Activated T-helper 17 cell treated with anti-CD3 and anti-CD28 coated beads, Interleukin-2, amount 50 U/mL, for 72 hours (primary cell): ENCODE data around the gene ERC1. TPM values are rescaled to one million over a fixed set of nuclear protein-coding genes. Genes with fewer than 3 reads are reported as not detected.

Experiments used
- ATAC-seq: fragments of 150-1000 bp; cut with Tn5 transposase; replicated peaks from 2 replicates; pipeline ENCODE4 v1.10.0; 2021; ENCODE audit warnings: mild to moderate bottlenecking, moderate library complexity
- H3K27ac Mint-ChIP-seq: one replicate; pipeline ENCODE4 v1.8.0; 2022; ENCODE audit warnings: mixed read lengths
- H3K27me3 Mint-ChIP-seq: one replicate; pipeline ENCODE4 v1.8.0; 2022; ENCODE audit warnings: mixed read lengths
- H3K36me3 Mint-ChIP-seq: one replicate; pipeline ENCODE4 v1.8.0; 2022; ENCODE audit warnings: low read depth, mild to moderate bottlenecking, mixed read lengths
- H3K4me1 Mint-ChIP-seq: one replicate; pipeline ENCODE4 v1.8.0; 2022; ENCODE audit warnings: mixed read lengths
- H3K4me3 Mint-ChIP-seq: one replicate; pipeline ENCODE4 v1.8.0; 2022; ENCODE audit warnings: mild to moderate bottlenecking, mixed read lengths
- H3K9me3 Mint-ChIP-seq: one replicate; pipeline ENCODE4 v1.8.0; 2022; ENCODE audit warnings: mixed read lengths
- total RNA-seq, 2 donors: library from RNA; stranded (reverse); gene quantifications; one replicate each; pipeline ENCODE4 v1.2.3, GENCODE V29; 2022

Gene ERC1
- total RNA-seq, 2 donors from 2014 or later, result 25.8 to 31.9 TPM

GRCh38 chr12:969821-970220 is 21.2 kb upstream of the ERC1 start:
- no peaks in the 10 kb centered on the region for H3K27me3 Mint-ChIP-seq
- no peaks in the 10 kb centered on the region for H3K4me1 Mint-ChIP-seq
- no peak for ATAC-seq
- no peaks in the 10 kb centered on the region for H3K9me3 Mint-ChIP-seq
- H3K4me3 Mint-ChIP-seq, result no peak overlapping the region
- no peaks in the 10 kb centered on the region for H3K36me3 Mint-ChIP-seq
- no peak overlapping the region for H3K27ac Mint-ChIP-seq

- Mint-ChIP-seq H3K4me1 (no peaks in the 10 kb centered on the region), H3K27ac (no peak overlapping the region), H3K27me3 (no peaks in the 10 kb centered on the region), H3K36me3 (no peaks in the 10 kb centered on the region), H3K4me3 (no peak overlapping the region), H3K9me3 (no peaks in the 10 kb centered on the region)
- no peak for ATAC-seq
Observed at GRCh38 chr12:971991-972390, 19.0 kb upstream of the ERC1 start.

- H3K27ac Mint-ChIP-seq, result no peak overlapping the region
- no peaks in the 10 kb centered on the region for H3K27me3 Mint-ChIP-seq
- no peak for ATAC-seq
- no peaks in the 10 kb centered on the region for H3K36me3 Mint-ChIP-seq
- no peaks in the 10 kb centered on the region for H3K9me3 Mint-ChIP-seq
- H3K4me3 Mint-ChIP-seq, result no peak overlapping the region
- H3K4me1 Mint-ChIP-seq, result no peaks in the 10 kb centered on the region
Observed at GRCh38 chr12:974271-974862, 16.7 kb upstream of the ERC1 start.

- Mint-ChIP-seq H3K4me1 (peaks cover 5% of the 10 kb centered on the region), H3K9me3 (no peaks in the 10 kb centered on the region), H3K27ac (no peak overlapping the region), H3K36me3 (no peaks in the 10 kb centered on the region), H3K27me3 (no peaks in the 10 kb centered on the region), H3K4me3 (no peak overlapping the region)
- no peak for ATAC-seq
Observed at GRCh38 chr12:976644-977043, 14.4 kb upstream of the ERC1 start.

- H3K27me3 Mint-ChIP-seq, result no peaks in the 10 kb centered on the region
- ATAC-seq, result no peak
- no peaks in the 10 kb centered on the region for H3K36me3 Mint-ChIP-seq
- H3K9me3 Mint-ChIP-seq, result no peaks in the 10 kb centered on the region
- H3K4me3 Mint-ChIP-seq, result no peak overlapping the region
- peaks cover 9% of the 10 kb centered on the region for H3K4me1 Mint-ChIP-seq
- no peak overlapping the region for H3K27ac Mint-ChIP-seq
Observed at GRCh38 chr12:977156-977555, 13.9 kb upstream of the ERC1 start.

- Mint-ChIP-seq H3K27me3 (no peaks in the 10 kb centered on the region), H3K9me3 (no peaks in the 10 kb centered on the region)
- ATAC-seq, result no peak
Observed at GRCh38 chr12:979349-979748, 11.7 kb upstream of the ERC1 start.

GRCh38 chr12:981176-981828 is 9.7 kb upstream of the ERC1 start:
- H3K4me1 Mint-ChIP-seq, result peaks cover 11% of the 10 kb centered on the region
- no peaks in the 10 kb centered on the region for H3K36me3 Mint-ChIP-seq
- no peak overlapping the region for H3K4me3 Mint-ChIP-seq
- H3K9me3 Mint-ChIP-seq, result no peaks in the 10 kb centered on the region
- ATAC-seq, result peak; percentile 81
- no peak overlapping the region for H3K27ac Mint-ChIP-seq
- H3K27me3 Mint-ChIP-seq, result no peaks in the 10 kb centered on the region

More at GRCh38 chr12:979349-979748, 11.7 kb upstream of the ERC1 start:
- no peak overlapping the region for H3K27ac Mint-ChIP-seq
- no peak overlapping the region for H3K4me3 Mint-ChIP-seq
- no peaks in the 10 kb centered on the region for H3K36me3 Mint-ChIP-seq
- H3K4me1 Mint-ChIP-seq, result peaks cover 11% of the 10 kb centered on the region

GRCh38 chr12:981961-982360 is 9.1 kb upstream of the ERC1 start:
- H3K27me3 Mint-ChIP-seq, result no peaks in the 10 kb centered on the region
- no peak overlapping the region for H3K4me3 Mint-ChIP-seq
- no peak for ATAC-seq
- no peaks in the 10 kb centered on the region for H3K9me3 Mint-ChIP-seq
- H3K36me3 Mint-ChIP-seq, result no peaks in the 10 kb centered on the region
- no peak overlapping the region for H3K27ac Mint-ChIP-seq
- H3K4me1 Mint-ChIP-seq, result peaks cover 11% of the 10 kb centered on the region

- peaks cover 7% of the 10 kb centered on the region for H3K36me3 Mint-ChIP-seq
- peaks cover 10% of the 10 kb centered on the region for H3K4me1 Mint-ChIP-seq
- H3K27ac Mint-ChIP-seq, result no peak overlapping the region
- no peak overlapping the region for H3K4me3 Mint-ChIP-seq
- no peaks in the 10 kb centered on the region for H3K27me3 Mint-ChIP-seq
- ATAC-seq, result no peak
- no peaks in the 10 kb centered on the region for H3K9me3 Mint-ChIP-seq
Observed at GRCh38 chr12:988646-989045, 2.4 kb upstream of the ERC1 start.

GRCh38 chr12:989051-989450 is 2.0 kb upstream of the ERC1 start:
- H3K36me3 Mint-ChIP-seq, result peaks cover 7% of the 10 kb centered on the region
- peaks cover 10% of the 10 kb centered on the region for H3K4me1 Mint-ChIP-seq
- H3K9me3 Mint-ChIP-seq, result no peaks in the 10 kb centered on the region
- no peaks in the 10 kb centered on the region for H3K27me3 Mint-ChIP-seq
- no peak overlapping the region for H3K4me3 Mint-ChIP-seq
- ATAC-seq, result no peak
- H3K27ac Mint-ChIP-seq, result no peak overlapping the region

- H3K27me3 Mint-ChIP-seq, result no peaks in the 10 kb centered on the region
- H3K4me1 Mint-ChIP-seq, result peaks cover 10% of the 10 kb centered on the region
- H3K4me3 Mint-ChIP-seq, result peak overlapping the region; percentile 94
- H3K27ac Mint-ChIP-seq, result peak overlapping the region; percentile 65
- ATAC-seq, result peak; percentile 19
- peaks cover 7% of the 10 kb centered on the region for H3K36me3 Mint-ChIP-seq
- H3K9me3 Mint-ChIP-seq, result no peaks in the 10 kb centered on the region
Observed at GRCh38 chr12:989751-990660, 1.0 kb upstream of the ERC1 start.

GRCh38 chr12:991350-992333 is 619 bp downstream of the ERC1 start:
- H3K27me3 Mint-ChIP-seq, result no peaks in the 10 kb centered on the region

GRCh38 chr12:992647-993046 is 1.6 kb downstream of the ERC1 start:
- Mint-ChIP-seq H3K36me3 (peaks cover 7% of the 10 kb centered on the region), H3K4me1 (peaks cover 23% of the 10 kb centered on the region), H3K4me3 (peak overlapping the region; percentile 94), H3K27me3 (no peaks in the 10 kb centered on the region), H3K27ac (no peak overlapping the region), H3K9me3 (no peaks in the 10 kb centered on the region)
- no peak for ATAC-seq

More at GRCh38 chr12:991350-992333, 619 bp downstream of the ERC1 start:
- Mint-ChIP-seq H3K4me1 (peaks cover 18% of the 10 kb centered on the region), H3K36me3 (peaks cover 7% of the 10 kb centered on the region), H3K9me3 (no peaks in the 10 kb centered on the region), H3K27ac (peak overlapping the region; percentile 94), H3K4me3 (peak overlapping the region; percentile 94)
- peak; percentile 34 for ATAC-seq

- ATAC-seq, result no peak
- Mint-ChIP-seq H3K27me3 (no peaks in the 10 kb centered on the region), H3K27ac (no peak overlapping the region), H3K4me3 (no peak overlapping the region), H3K9me3 (no peaks in the 10 kb centered on the region), H3K4me1 (peaks cover 15% of the 10 kb centered on the region), H3K36me3 (peaks cover 19% of the 10 kb centered on the region)
Observed at GRCh38 chr12:996881-997280, 5.9 kb downstream of the ERC1 start.
